ENCODE results near the gene CD46. TPM values are rescaled to one million over a fixed set of nuclear protein-coding genes. Genes with fewer than 3 reads are reported as not detected.

CD46 gene
- total RNA-seq, 2 donors from 2014 or later = 44.9 to 85.4 TPM

- Histone ChIP-seq H3K36me3 (peaks cover 92% of the 10 kb centered on the region), H3K4me1 (peaks cover 0 to 98% of the 10 kb centered on the region in 2 donors), H3K27ac (peak overlapping the region; percentile 94 to 96), H3K9me3 (no peaks in the 10 kb centered on the region), H3K4me3 (peak overlapping the region in 1 of 2 donors; percentile 16), H3K27me3 (no peaks in the 10 kb centered on the region)
- no peak for DNase-seq (ENCODE audit: low spot score)
- TF ChIP-seq CTCF (IDR thresholded peaks at IDR 0.05) = no peak
These were observed 61.6 kb downstream of the CD46 start for GRCh38 chr1:207813512-207813881.

- H3K27me3 ChIP-seq = no peaks in the 10 kb centered on the region
- H3K4me3 ChIP-seq = peak overlapping the region in 1 of 2 donors; percentile 16
- peaks cover 0 to 98% of the 10 kb centered on the region in 2 donors for H3K4me1 ChIP-seq
- no peak for DNase-seq (ENCODE audit: low spot score)
- H3K36me3 ChIP-seq = peaks cover 92% of the 10 kb centered on the region
- H3K27ac ChIP-seq = peak overlapping the region; percentile 94 to 96
- no peak for TF ChIP-seq CTCF (IDR thresholded peaks at IDR 0.05)
- no peaks in the 10 kb centered on the region for H3K9me3 ChIP-seq
These were observed 62.1 kb downstream of the CD46 start for GRCh38 chr1:207813946-207814345.

GRCh38 chr1:207814469-207814868 lies 62.6 kb downstream of the CD46 start:
- no peaks in the 10 kb centered on the region for H3K9me3 ChIP-seq
- no peaks in the 10 kb centered on the region for H3K27me3 ChIP-seq
- peak; percentile 54 for DNase-seq (ENCODE audit: low spot score)
- H3K4me3 ChIP-seq = peak overlapping the region in 1 of 2 donors; percentile 16
- peaks cover 92% of the 10 kb centered on the region for H3K36me3 ChIP-seq
- peak overlapping the region; percentile 94 to 96 for H3K27ac ChIP-seq
- no peak for TF ChIP-seq CTCF (IDR thresholded peaks at IDR 0.05)
- peaks cover 0 to 98% of the 10 kb centered on the region in 2 donors for H3K4me1 ChIP-seq

- TF ChIP-seq CTCF (IDR thresholded peaks at IDR 0.05) = no peak
- H3K27ac ChIP-seq = peak overlapping the region; percentile 94 to 96
- H3K36me3 ChIP-seq = peaks cover 92% of the 10 kb centered on the region
- DNase-seq (ENCODE audit: low spot score) = no peak
- H3K9me3 ChIP-seq = no peaks in the 10 kb centered on the region
- no peaks in the 10 kb centered on the region for H3K27me3 ChIP-seq
- peak overlapping the region in 1 of 2 donors; percentile 24 for H3K4me3 ChIP-seq
- H3K4me1 ChIP-seq = peaks cover 0 to 98% of the 10 kb centered on the region in 2 donors
These were observed 63.6 kb downstream of the CD46 start for GRCh38 chr1:207815466-207815865.

GRCh38 chr1:207815913-207816291 lies 64.0 kb downstream of the CD46 start:
- Histone ChIP-seq H3K36me3 (peaks cover 91% of the 10 kb centered on the region), H3K27ac (peak overlapping the region; percentile 94 to 96), H3K4me1 (peaks cover 0 to 98% of the 10 kb centered on the region in 2 donors), H3K9me3 (no peaks in the 10 kb centered on the region), H3K4me3 (peak overlapping the region; percentile 1 to 24), H3K27me3 (no peaks in the 10 kb centered on the region)
- no peak for DNase-seq (ENCODE audit: low spot score)
- TF ChIP-seq CTCF (IDR thresholded peaks at IDR 0.05) = no peak

- peak overlapping the region in 1 of 2 donors; percentile 29 for H3K4me3 ChIP-seq
- H3K27ac ChIP-seq = peak overlapping the region; percentile 94 to 96
- TF ChIP-seq CTCF (IDR thresholded peaks at IDR 0.05) = no peak
- peaks cover 0 to 98% of the 10 kb centered on the region in 2 donors for H3K4me1 ChIP-seq
- no peaks in the 10 kb centered on the region for H3K27me3 ChIP-seq
- peak; percentile 44 for DNase-seq (ENCODE audit: low spot score)
- peaks cover 89% of the 10 kb centered on the region for H3K36me3 ChIP-seq
- H3K9me3 ChIP-seq = no peaks in the 10 kb centered on the region
These were observed 65.3 kb downstream of the CD46 start for GRCh38 chr1:207817166-207817565.

All from right atrium auricular region (tissue), 2 donors.